OCI-LY7 (cell line): ENCODE data around the gene KHK.

Experiments used
- CTCF ChIP-seq: fragments of 200-600 bp; sonication (generic); conservative IDR thresholded peaks from 2 replicates; pipeline ENCODE4 v1.5.1; 2014; ENCODE audit warnings: mild to moderate bottlenecking, antibody characterized with exemption, low read length, moderate library complexity, mixed read lengths
- EZH2phosphoT487 ChIP-seq: fragments of 200-600 bp; sonication (generic); IDR thresholded peaks from 2 replicates; pipeline ENCODE4 v1.6.1; 2018; ENCODE audit warnings: low read depth, borderline replicate concordance, mild to moderate bottlenecking, mixed run types, antibody characterized with exemption, low read length, moderate library complexity, mixed read lengths

GRCh38 chr2:27083410-27084296, 2.9 kb upstream of the KHK start:
- TF ChIP-seq CTCF (no peak), EZH2phosphoT487 (no peak)
